D721Med (cell line): ENCODE data around the gene MTMR3.

ENCODE experiments used
- DNase-seq: peaks from one replicate; pipeline ENCODE4 v3.0.0; 2011; ENCODE audit warnings: low spot score; ENCODE audit not compliant: insufficient read length
- FAIRE-seq: peaks from 2 replicates; lab custom pipeline; 2011; peaks lifted over from hg19 to GRCh38; lab: Jason Lieb, UNC
- CTCF ChIP-seq: IDR thresholded peaks from 2 replicates; pipeline ENCODE4 v1.5.1; 2012; ENCODE audit warnings: mild to moderate bottlenecking, control low read depth; ENCODE audit not compliant: insufficient read depth; ENCODE audit errors: missing control alignments

MTMR3 gene

GRCh38 chr22:30074147-30074546 is 191.2 kb downstream of the MTMR3 start:
- DNase-seq, result no peak
- no peak for TF ChIP-seq CTCF
- no peak for FAIRE-seq

- no peak for TF ChIP-seq CTCF
- FAIRE-seq, result no peak
- DNase-seq, result no peak
Measured at GRCh38 chr22:30074994-30075393, 192.0 kb downstream of the MTMR3 start.

- no peak for TF ChIP-seq CTCF
- FAIRE-seq (no peak), DNase-seq (no peak)
Measured at GRCh38 chr22:30077279-30077880, 194.4 kb downstream of the MTMR3 start.

- DNase-seq, result no peak
- no peak for TF ChIP-seq CTCF
- FAIRE-seq, result no peak
Measured at GRCh38 chr22:30078320-30079311, 195.6 kb downstream of the MTMR3 start.

GRCh38 chr22:30079952-30080533 is 197.1 kb downstream of the MTMR3 start, which contains the start of gene HORMAD2:
TSS of gene HORMAD2 (plus strand) at chr22:30080464. CDS start at chr22:30093953, 13,489 bp downstream.
- TF ChIP-seq CTCF, result no peak
- DNase-seq, result no peak
- FAIRE-seq, result no peak
